OCI-LY1 (cell line): Measurements from ENCODE around the gene EBF3.

Experiments
- H2AFZ ChIP-seq: fragments of 200-600 bp; sonication (generic), shearing (Covaris generic); 2 replicates; pipeline ENCODE4 v1.6.0; 2014; ENCODE audit warnings: antibody characterized with exemption, mild to moderate bottlenecking, low read length
- H3F3A ChIP-seq: fragments of 200-600 bp; sonication (generic), shearing (Covaris generic); 2 replicates; pipeline ENCODE4 v1.6.0; 2014; ENCODE audit warnings: mild to moderate bottlenecking, antibody characterized with exemption, low read length, moderate library complexity; ENCODE audit not compliant: insufficient read depth
- H3K27ac ChIP-seq: fragments of 200-600 bp; sonication (generic); 2 replicates; pipeline ENCODE4 v1.5.1; 2014; ENCODE audit warnings: low read length, mixed run types, mild to moderate bottlenecking, low read depth; ENCODE audit not compliant: poor library complexity, severe bottlenecking
- H3K27me3 ChIP-seq: fragments of 200-600 bp; sonication (generic); 2 replicates; pipeline ENCODE4 v1.6.0; 2014; ENCODE audit warnings: antibody characterized with exemption, mild to moderate bottlenecking, low read length, moderate library complexity; ENCODE audit not compliant: insufficient read depth
- H3K36me3 ChIP-seq: fragments of 200-600 bp; sonication (generic); 2 replicates; pipeline ENCODE4 v1.6.1; 2014; ENCODE audit warnings: mild to moderate bottlenecking, antibody characterized with exemption, low read length, moderate library complexity, mixed read lengths; ENCODE audit not compliant: insufficient read depth
- H3K4me1 ChIP-seq: fragments of 200-600 bp; sonication (generic); 2 replicates; pipeline ENCODE4 v1.5.1; 2014; ENCODE audit warnings: mild to moderate bottlenecking, low read length, moderate library complexity; ENCODE audit not compliant: insufficient read depth, severe bottlenecking
- H3K4me2 ChIP-seq: fragments of 200-600 bp; sonication (generic), shearing (Covaris generic); 2 replicates; pipeline ENCODE4 v1.6.1; 2014; ENCODE audit warnings: low read length
- H3K4me3 ChIP-seq: fragments of 200-600 bp; sonication (generic); 2 replicates; pipeline ENCODE4 v1.5.1; 2014; ENCODE audit warnings: low read length, low read depth, mild to moderate bottlenecking, mixed read lengths; ENCODE audit not compliant: poor library complexity, severe bottlenecking
- H3K79me2 ChIP-seq: fragments of 200-600 bp; shearing (Covaris generic); 2 replicates; pipeline ENCODE4 v1.6.1; 2016; ENCODE audit warnings: mixed run types, low read length, mixed read lengths; ENCODE audit not compliant: insufficient read depth
- H3K9ac ChIP-seq: fragments of 200-600 bp; sonication (generic), shearing (Covaris generic); 2 replicates; pipeline ENCODE4 v1.6.1; 2014; ENCODE audit warnings: mild to moderate bottlenecking, low read length, mixed read lengths
- H3K9me2 ChIP-seq: fragments of 200-600 bp; sonication (generic), shearing (Covaris generic); 2 replicates; pipeline ENCODE4 v1.6.1; 2014; ENCODE audit warnings: low read depth, mild to moderate bottlenecking, low read length, mixed read lengths
- H3K9me3 ChIP-seq: fragments of 200-600 bp; shearing (Covaris generic); 2 replicates; pipeline ENCODE4 v1.6.1; 2014; ENCODE audit warnings: low read length, mixed read lengths
- H4K20me1 ChIP-seq: fragments of 200-600 bp; sonication (generic), shearing (Covaris generic); 2 replicates; pipeline ENCODE4 v1.6.0; 2016; ENCODE audit warnings: mild to moderate bottlenecking, low read length; ENCODE audit not compliant: insufficient read depth
- EZH2 ChIP-seq: fragments of 200-600 bp; sonication (generic), shearing (Covaris generic); IDR thresholded peaks from 2 replicates; pipeline ENCODE4 v1.8.0; 2017; ENCODE audit warnings: borderline replicate concordance, mixed run types, mild to moderate bottlenecking, antibody characterized with exemption, low read length, moderate library complexity, mixed read lengths
- TF ChIP-seq, protein P1 (sequence below): fragments of 200-600 bp; sonication (generic), shearing (Covaris generic); IDR thresholded peaks from 2 replicates; pipeline ENCODE4 v1.5.1; 2017; ENCODE audit warnings: mild to moderate bottlenecking, antibody characterized with exemption, low read length, moderate library complexity, mixed read lengths

The EBF3 gene

DNA sequence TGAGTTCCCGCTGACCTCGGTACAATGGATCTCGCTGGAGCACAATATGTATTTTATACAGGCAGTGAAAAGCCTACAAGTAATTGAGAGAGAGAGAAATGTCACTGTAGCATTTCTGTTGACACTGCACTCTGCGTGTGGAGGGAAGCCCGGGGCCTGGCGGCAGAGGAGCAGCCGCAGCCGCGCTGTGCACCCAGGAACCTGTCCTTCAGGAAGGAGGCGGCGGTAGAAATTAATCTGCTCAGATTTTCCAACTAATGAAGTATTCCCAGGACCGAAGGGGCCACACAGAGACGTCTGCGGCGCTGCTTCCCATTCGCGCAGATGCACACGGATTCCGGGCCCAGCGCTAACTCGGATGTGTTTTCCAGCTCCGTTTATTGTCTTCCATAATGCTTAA, 170.1 kb downstream of the EBF3 start:
- H3K27ac ChIP-seq = no peak overlapping the region
- H3K27me3 ChIP-seq = no peaks in the 10 kb centered on the region
- H3K36me3 ChIP-seq = no peaks in the 10 kb centered on the region
- no peaks in the 10 kb centered on the region for H3F3A ChIP-seq
- no peaks in the 10 kb centered on the region for H3K9me2 ChIP-seq
- no peaks in the 10 kb centered on the region for H3K79me2 ChIP-seq
- no peak overlapping the region for H3K4me2 ChIP-seq
- no peaks in the 10 kb centered on the region for H3K9me3 ChIP-seq
- H3K4me1 ChIP-seq = peaks cover 4% of the 10 kb centered on the region
- no peak overlapping the region for H2AFZ ChIP-seq
- no peak overlapping the region for H3K9ac ChIP-seq
- H3K4me3 ChIP-seq = no peak overlapping the region
- TF ChIP-seq, protein P1, sequence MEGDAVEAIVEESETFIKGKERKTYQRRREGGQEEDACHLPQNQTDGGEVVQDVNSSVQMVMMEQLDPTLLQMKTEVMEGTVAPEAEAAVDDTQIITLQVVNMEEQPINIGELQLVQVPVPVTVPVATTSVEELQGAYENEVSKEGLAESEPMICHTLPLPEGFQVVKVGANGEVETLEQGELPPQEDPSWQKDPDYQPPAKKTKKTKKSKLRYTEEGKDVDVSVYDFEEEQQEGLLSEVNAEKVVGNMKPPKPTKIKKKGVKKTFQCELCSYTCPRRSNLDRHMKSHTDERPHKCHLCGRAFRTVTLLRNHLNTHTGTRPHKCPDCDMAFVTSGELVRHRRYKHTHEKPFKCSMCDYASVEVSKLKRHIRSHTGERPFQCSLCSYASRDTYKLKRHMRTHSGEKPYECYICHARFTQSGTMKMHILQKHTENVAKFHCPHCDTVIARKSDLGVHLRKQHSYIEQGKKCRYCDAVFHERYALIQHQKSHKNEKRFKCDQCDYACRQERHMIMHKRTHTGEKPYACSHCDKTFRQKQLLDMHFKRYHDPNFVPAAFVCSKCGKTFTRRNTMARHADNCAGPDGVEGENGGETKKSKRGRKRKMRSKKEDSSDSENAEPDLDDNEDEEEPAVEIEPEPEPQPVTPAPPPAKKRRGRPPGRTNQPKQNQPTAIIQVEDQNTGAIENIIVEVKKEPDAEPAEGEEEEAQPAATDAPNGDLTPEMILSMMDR = no peak
- no peak for TF ChIP-seq EZH2
- no peaks in the 10 kb centered on the region for H4K20me1 ChIP-seq

DNA sequence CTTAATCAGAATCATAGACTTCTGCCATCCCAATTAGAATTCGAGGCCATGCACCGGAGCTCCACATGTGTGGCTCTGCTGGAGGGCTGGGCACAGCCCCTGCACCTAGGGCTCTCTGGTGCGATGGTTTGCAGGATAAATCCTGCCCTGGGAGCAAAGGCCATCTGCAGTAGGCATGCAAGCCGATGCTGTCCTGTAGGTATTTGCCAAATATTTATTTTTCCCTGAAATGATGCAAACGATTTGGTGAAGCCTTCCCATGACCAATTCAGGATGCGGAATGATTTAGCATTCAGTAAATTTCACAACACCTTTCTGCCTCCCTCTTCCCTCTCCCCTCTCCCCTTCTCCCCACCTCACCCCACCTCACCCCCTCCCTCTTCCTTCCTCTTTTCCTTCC, 170.6 kb downstream of the EBF3 start:
- no peaks in the 10 kb centered on the region for H3K27me3 ChIP-seq
- TF ChIP-seq, protein P1 = no peak
- TF ChIP-seq EZH2 = no peak
- H3F3A ChIP-seq = no peaks in the 10 kb centered on the region
- no peak overlapping the region for H3K9ac ChIP-seq
- H4K20me1 ChIP-seq = no peaks in the 10 kb centered on the region
- peaks cover 4% of the 10 kb centered on the region for H3K4me1 ChIP-seq
- H3K9me2 ChIP-seq = no peaks in the 10 kb centered on the region
- no peak overlapping the region for H3K27ac ChIP-seq
- H3K9me3 ChIP-seq = no peaks in the 10 kb centered on the region
- no peak overlapping the region for H3K4me3 ChIP-seq
- H2AFZ ChIP-seq = no peak overlapping the region
- H3K79me2 ChIP-seq = no peaks in the 10 kb centered on the region
- no peaks in the 10 kb centered on the region for H3K36me3 ChIP-seq
- no peak overlapping the region for H3K4me2 ChIP-seq

DNA sequence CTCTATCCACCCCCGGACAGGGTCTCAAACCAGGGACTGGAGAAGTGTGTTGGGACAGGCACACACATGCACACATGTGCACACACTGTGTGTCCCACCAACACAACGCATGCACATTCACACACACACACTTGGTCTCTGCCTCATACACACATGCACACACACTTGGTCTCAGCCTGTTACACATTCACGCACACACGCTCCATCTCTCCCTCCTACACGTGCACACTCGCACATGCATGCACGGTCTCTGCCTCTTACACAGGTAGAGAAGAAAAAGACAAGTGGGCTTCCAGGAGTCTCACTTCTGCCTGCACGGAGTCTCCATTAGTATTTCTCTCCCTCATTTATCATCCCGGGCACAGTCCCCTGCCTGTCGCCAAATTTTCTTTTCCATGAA, 171.2 kb downstream of the EBF3 start:
- H3K9me2 ChIP-seq = no peaks in the 10 kb centered on the region
- no peaks in the 10 kb centered on the region for H4K20me1 ChIP-seq
- H3K4me3 ChIP-seq = no peak overlapping the region
- H3F3A ChIP-seq = no peaks in the 10 kb centered on the region
- H3K4me2 ChIP-seq = no peak overlapping the region
- peaks cover 4% of the 10 kb centered on the region for H3K4me1 ChIP-seq
- H3K36me3 ChIP-seq = no peaks in the 10 kb centered on the region
- no peak overlapping the region for H3K9ac ChIP-seq
- no peaks in the 10 kb centered on the region for H3K79me2 ChIP-seq
- H3K9me3 ChIP-seq = no peaks in the 10 kb centered on the region
- TF ChIP-seq, protein P1 = no peak
- no peak for TF ChIP-seq EZH2
- H3K27me3 ChIP-seq = no peaks in the 10 kb centered on the region
- no peak overlapping the region for H3K27ac ChIP-seq
- no peak overlapping the region for H2AFZ ChIP-seq
